AG08395 (cell line): ENCODE data around the gene INS.
"Not testable (repeated sequence)": the region's sequence is repeated elsewhere in the genome, so short reads cannot be mapped to it uniquely, and the experiment has no call there.

Experiments used
- DNase-seq: peaks from one replicate; pipeline ENCODE4 v3.0.0; 2012; ENCODE audit warnings: mixed read lengths, low spot score

Gene INS

DNA sequence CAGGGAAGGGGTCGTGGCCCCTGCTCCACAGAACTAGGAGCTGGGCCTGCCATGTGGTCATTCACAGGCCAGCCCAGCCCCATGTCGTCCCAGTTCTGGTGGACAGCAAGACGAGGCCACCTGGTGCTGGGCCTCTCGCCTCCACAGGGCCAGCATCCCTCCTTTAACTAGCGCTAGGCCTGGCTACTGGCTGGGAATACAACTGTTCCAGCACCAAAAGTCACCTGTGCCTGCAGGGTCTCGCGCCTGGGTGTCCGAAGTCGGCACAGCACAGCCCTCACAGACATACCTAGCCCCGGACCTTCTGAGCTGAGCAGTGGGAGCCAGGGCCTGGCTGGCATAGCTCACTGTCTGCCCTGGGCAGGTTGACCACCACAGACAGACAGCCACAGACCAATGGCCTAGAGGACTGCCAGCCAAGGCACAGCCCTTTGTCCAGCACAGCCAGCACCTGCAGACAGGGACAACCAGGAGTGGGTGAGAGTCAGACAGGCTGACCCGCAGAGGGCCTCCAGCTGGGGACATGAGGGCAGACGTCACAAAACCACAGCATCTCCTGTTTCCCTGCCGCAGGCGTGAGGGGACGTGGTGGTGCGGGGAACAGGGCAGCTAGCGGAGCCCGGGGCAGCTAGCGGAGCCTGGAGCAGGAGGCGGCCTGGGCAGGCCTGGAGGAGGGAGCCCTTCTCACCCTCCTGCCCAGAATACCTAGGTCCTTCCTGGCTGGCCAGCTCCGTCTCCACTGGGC, 37.8 kb upstream of the INS start:
- DNase-seq, result no peak

DNA sequence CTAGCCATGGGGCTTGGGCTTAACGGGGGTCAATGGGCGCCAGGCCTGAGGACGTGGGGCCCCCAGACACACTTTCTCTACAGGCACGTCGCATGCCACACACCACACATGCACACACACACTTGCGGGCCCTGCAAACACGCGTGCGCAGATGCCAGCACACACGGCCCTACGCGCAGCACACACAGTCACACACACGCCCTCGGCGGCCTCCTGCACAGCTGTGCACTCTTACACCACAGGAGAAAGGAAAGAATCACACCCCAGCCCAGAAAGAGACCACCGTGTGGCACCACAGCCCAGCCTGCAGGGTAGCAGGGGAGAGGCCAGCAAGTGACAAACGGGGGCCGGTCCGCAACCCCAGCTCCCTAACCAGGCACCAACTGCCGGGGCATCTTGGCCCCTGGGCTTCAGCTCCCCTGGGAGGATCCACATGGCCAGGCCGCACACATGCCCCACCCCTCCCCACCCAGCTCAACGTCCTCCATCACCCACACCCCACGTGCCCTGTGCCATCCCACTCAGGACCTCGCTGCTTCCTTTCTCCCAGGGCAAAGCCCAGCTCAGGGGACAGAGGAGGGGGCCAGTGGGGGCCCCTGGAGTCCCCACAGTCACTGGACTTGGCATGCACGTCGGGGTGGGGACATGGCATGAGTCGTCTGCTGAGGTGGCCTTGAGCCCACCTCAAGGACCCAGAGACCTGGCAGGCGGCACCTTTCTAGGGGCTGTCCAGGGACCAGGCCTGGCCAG, 36.9 kb upstream of the INS start:
- no peak for DNase-seq

- peak; percentile 83 for DNase-seq
Observed at GRCh38 chr11:2196970-2197770, 36.2 kb upstream of the INS start.

DNA sequence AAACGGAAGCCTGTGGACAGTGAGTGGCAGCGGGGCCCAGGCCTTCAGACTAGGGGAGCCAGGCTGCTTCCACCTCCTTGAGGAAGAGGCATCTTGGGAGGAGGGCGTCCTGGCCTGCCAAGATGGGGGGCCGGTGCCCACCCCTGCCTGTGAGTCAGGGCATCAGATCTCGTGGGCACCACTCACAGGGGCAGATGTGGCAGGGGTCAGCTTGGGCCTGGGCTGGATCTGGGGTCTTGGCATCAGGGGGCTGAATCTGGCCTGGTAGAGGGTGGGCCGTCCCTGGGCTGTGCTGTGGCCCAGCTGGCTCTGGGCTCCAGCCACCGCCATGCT, 34.7 kb upstream of the INS start:
- no peak for DNase-seq

DNA sequence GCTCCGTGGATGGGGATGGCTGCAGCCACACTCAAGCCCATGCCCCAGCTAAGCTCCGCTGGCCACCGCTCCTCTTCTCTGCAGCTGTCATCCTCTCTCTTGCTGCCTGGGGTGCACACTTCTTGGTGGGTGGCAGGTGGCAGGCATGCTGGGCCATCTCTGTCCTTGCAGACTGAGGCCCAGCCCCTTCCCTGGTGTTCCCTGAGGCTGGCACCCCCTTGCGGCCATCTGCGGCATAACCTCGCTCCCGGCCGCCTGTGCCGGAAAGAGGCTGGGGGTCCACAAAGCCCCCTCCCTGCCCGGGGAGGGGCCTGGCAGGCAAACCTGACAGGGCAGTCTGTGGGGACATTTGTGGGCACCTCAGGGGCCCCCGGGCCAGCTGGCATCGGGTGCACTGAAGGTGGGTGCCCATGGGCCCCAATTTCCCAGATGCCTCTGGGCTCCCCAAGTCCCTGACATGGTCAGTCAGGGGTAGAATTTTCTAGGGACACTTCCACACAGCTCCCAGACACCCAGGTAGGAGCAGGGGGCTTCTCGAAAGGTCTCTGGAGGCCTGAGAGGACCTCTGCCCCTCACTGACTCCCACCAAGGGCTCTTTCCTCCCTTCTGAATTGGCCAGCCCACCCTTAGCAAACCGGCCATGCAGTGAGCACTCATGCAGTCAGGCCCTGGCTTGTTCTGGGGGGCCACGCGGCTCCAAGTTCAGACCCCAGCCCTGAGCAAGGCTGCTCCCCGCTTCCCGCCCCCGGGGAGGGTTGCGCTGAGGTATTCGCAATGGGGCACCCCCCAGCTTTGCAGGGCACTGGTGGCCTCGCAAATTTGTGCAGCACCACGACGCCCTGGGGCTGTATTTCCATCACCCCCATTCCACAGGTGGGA, 34.1 kb upstream of the INS start:
- peak; percentile 66 for DNase-seq

DNA sequence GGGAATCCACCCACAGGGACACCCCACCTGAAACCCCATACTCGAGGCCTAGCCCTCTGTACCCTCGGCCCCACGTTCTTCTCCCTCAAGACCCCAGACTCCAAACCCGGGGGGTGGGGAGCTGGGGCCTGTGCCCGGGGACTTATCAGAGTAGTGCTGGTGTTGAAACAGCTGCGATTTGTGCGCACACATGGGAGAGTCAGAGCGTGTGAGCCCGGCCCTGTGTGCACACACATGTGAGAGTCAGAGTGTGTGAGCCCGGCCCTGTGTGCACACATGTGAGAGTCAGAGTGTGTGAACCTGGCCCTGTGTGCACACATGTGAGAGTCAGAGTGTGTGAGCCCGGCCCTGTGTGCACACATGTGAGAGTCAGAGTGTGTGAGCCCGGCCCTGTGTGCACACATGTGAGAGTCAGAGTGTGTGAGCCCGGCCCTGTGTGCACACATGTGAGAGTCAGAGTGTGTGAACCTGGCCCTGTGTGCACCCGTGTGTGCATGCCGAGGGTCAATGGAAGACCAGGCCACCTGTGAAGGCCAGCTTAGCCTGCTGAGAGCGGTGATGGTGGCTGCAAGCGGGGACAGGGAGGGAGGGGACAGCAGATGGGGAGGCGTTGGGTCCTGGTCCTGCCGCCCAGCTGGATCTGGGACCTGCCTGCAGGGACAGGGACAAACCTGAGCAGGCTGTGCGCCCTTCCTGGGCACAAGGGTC, 33.0 kb upstream of the INS start:
- DNase-seq, result not testable (repeated sequence)

GRCh38 chr11:2193099-2193887, 32.3 kb upstream of the INS start:
- no peak for DNase-seq

DNA sequence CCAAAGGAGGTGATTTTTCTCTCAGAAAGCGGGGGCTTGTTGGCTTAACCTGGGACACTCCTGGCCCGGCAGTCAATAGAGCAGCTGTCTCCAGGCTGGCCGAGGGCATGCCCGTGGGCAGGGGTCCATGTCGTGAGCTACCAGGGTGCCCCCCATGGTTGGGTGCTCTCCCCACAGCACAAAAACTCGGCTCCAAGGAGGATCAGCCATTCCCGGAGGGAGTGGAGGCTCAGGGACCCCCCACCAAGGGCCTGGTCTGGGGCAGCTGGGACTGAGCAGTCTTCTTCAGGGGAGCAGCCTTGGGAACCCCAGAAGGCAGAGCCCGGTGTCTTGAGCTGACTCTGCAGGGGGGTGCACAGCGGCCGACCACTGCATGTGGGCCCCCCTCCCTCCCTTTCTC, 31.4 kb upstream of the INS start:
- DNase-seq, result no peak

GRCh38 chr11:2191883-2192282, 30.9 kb upstream of the INS start:
- no peak for DNase-seq

- DNase-seq, result no peak
Observed at GRCh38 chr11:2190657-2191471, 29.9 kb upstream of the INS start.

DNA sequence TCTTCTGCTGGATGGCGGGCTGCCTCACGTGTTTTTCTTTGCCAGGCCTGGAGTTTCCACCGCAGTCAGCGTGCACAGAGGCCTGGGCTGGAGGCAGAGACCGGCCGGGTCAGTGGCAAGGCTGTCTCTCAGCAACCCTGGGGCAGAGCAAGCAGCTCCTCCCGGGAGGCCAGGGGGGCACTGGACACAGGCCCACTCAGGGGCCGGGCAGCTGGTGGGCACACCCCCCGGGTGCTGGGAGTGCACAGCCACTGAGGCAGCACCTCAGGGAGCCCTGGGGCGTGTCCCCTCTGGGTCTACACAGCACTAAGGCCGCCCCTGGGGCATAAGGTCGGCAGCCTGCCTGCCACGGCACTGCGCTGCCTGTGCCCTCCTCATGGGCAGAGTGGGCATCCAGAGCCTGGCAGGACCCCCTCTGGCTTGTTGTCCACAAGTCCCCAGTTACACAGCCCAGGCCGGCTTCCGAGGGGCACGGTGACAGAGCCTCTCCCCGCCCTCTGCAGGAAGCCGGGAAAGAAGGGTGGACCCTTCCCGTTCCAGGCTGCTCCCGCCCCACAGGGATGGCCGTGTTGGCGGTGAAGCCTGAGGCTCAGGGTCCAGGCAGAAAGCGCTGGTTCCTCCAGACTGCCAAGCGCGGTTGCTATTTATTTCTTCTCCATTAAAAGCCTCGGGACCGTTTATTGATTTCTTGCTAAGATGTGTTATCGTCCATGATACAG, 29.1 kb upstream of the INS start:
- DNase-seq, result no peak

DNA sequence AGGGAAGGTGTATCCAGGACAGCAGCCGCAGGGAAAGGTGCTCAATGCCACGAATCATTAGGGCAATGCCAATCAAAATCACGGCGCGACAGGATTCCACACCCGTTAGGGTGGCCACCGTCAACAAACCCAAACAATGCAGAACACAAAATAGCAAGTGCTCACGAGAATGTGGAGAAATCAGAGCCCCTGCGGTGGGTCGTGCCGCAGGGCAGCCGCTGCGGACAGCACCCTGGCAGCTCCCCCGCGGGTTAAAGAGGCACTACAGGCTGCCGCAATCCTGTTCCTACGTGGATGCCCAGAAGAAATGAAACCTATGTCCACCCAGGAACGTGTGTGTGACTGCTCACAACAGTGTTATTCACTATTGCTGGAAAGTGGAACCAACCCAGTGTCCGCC, 27.7 kb upstream of the INS start:
- no peak for DNase-seq

- no peak for DNase-seq
Observed at GRCh38 chr11:2187280-2187707, 26.3 kb upstream of the INS start.

GRCh38 chr11:2186669-2187279, 25.8 kb upstream of the INS start:
- no peak for DNase-seq

DNA sequence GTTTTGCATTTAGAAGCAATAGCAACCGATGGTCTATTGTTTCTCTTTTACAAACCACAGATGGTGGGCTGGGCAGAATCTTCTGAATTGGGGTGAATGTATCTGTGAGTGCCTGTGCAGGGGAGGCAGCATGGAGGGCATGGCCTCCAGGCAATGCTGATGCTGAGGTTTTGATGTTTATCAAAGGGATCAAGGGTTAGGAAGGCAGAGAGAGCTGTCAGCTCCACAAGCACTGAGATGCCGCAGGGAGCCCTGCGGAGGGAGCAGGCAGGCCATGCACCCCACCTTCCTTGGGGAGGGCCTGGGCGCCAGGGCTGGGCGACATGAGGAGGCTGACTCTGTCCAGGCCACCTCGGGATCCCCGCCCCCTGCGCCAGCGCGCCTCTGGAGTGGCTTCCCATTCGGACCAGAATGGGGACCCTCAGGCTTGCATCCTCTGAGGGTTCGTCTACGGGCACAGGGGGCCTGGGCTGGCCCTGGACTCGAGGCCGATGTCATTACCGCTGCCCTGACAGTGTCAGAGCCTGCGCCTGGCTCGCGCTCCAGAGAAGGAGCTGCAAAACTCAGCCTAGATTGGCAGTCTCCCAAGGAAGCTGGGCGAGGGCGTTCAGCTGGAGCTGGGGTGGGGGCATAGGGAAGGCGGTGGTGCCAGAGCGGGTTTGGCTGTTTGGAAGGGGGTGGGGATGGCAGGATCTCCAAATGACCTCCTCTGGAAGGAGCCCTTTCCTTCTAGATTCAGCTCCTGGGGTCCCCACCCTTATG, 24.5 kb upstream of the INS start:
- DNase-seq, result no peak

GRCh38 chr11:2182692-2183474, 21.9 kb upstream of the INS start:
- DNase-seq, result no peak

DNA sequence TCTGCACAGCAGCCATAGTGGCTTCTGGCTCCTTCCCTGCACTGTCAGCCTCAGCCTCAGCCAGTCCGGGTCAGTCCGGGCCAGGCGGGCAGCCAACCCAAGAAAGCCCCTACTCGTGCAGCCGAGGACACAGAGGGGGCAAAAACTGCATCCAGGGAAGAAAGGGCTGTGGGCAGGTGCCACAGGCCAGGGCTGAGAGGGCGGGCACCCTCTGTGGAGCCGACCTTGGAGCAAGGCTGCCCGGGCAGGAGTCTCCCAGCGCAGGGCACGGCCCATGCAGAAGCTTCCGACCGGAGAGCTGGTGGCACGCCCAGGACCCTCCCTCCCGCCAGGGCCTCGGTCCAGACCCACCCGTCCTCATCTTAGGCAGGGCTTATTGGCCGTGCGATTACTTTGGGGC, 21.1 kb upstream of the INS start:
- DNase-seq, result no peak
